Retinal pigment epithelial cell (primary cell): Measurements from ENCODE around the gene PTPRN2.

Experiments
- DNase-seq: peaks from one replicate; pipeline ENCODE4 v3.0.0-alpha.2; 2010; ENCODE audit warnings: low read depth
- H3K4me3 ChIP-seq: 2 replicates; pipeline ENCODE4 v1.5.1; 2011; ENCODE audit warnings: mild to moderate bottlenecking, low read length, control low read depth, moderate library complexity
- CTCF ChIP-seq: conservative IDR thresholded peaks from 2 replicates; pipeline ENCODE4 v1.5.1; 2011; ENCODE audit warnings: low read depth, low read length, control low read depth, inconsistent platforms

The PTPRN2 gene

GRCh38 chr7:158102897-158103296 is 484.7 kb downstream of the PTPRN2 start:
- no peak for DNase-seq
- no peak overlapping the region for H3K4me3 ChIP-seq
- no peak for TF ChIP-seq CTCF

GRCh38 chr7:158101821-158102450 is 485.7 kb downstream of the PTPRN2 start:
- no peak for DNase-seq
- no peak for TF ChIP-seq CTCF

GRCh38 chr7:158098125-158099030 is 489.2 kb downstream of the PTPRN2 start:
- H3K4me3 ChIP-seq = no peak overlapping the region
- no peak for TF ChIP-seq CTCF
- DNase-seq = no peak

More at GRCh38 chr7:158101821-158102450, 485.7 kb downstream of the PTPRN2 start:
- no peak overlapping the region for H3K4me3 ChIP-seq

- TF ChIP-seq CTCF = no peak
- no peak for DNase-seq
- H3K4me3 ChIP-seq = no peak overlapping the region
Observed at GRCh38 chr7:158097453-158098124, 490.0 kb downstream of the PTPRN2 start.

GRCh38 chr7:158097106-158097452 is 490.5 kb downstream of the PTPRN2 start:
- DNase-seq = no peak
- no peak overlapping the region for H3K4me3 ChIP-seq
- no peak for TF ChIP-seq CTCF

- no peak for TF ChIP-seq CTCF
- H3K4me3 ChIP-seq = no peak overlapping the region
- no peak for DNase-seq
Observed at GRCh38 chr7:158096582-158096981, 491.0 kb downstream of the PTPRN2 start.
